Measurements from ENCODE around the gene ROR2. TPM values are rescaled to one million over a fixed set of nuclear protein-coding genes. Genes with fewer than 3 reads are reported as not detected.
A peak's percentile ranks its signal among the peaks of the same experiment; 100 is the strongest.

The ROR2 gene
- total and polyA plus RNA-seq, 5 donors, result 20.1 to 38.9 (median 35.3) TPM

- ATAC-seq, result no peak
- intact Hi-C loops (cut with DNase I), result no loop called here
- no peak for DNase-seq
- WGBS, result 67% methylated on average over 9 of the region's 9 CpGs
- Histone ChIP-seq H3K9me3 (ENCODE audit: control insufficient read depth, low read length) (no peaks in the 10 kb centered on the region), H3K4me1 (ENCODE audit: control insufficient read depth, insufficient read depth, low read length) (no peaks in the 10 kb centered on the region), H3K27ac (ENCODE audit: low read length) (no peak overlapping the region), H3K4me3 (ENCODE audit: low read length) (no peak overlapping the region), H3K27me3 (ENCODE audit: control insufficient read depth, insufficient read depth) (no peaks in the 10 kb centered on the region)
Measured at GRCh38 chr9:91814201-91814600, 135.8 kb downstream of the ROR2 start.

GRCh38 chr9:91813176-91813795 is 136.7 kb downstream of the ROR2 start:
- Histone ChIP-seq H3K4me3 (ENCODE audit: low read length) (no peak overlapping the region), H3K4me1 (ENCODE audit: control insufficient read depth, insufficient read depth, low read length) (no peaks in the 10 kb centered on the region), H3K27ac (ENCODE audit: low read length) (no peak overlapping the region), H3K27me3 (ENCODE audit: control insufficient read depth, insufficient read depth) (no peaks in the 10 kb centered on the region), H3K9me3 (ENCODE audit: control insufficient read depth, low read length) (no peaks in the 10 kb centered on the region)
- no peak for ATAC-seq
- intact Hi-C loops (cut with DNase I), result no loop called here
- DNase-seq, result no peak
- 84% methylated on average over 11 of the region's 11 CpGs for WGBS

GRCh38 chr9:91812191-91812590 is 137.8 kb downstream of the ROR2 start:
- no peak for ATAC-seq
- no peaks in the 10 kb centered on the region for H3K4me1 ChIP-seq (ENCODE audit: control insufficient read depth, insufficient read depth, low read length)
- 87% methylated on average over 14 of the region's 14 CpGs for WGBS
- H3K27me3 ChIP-seq (ENCODE audit: control insufficient read depth, insufficient read depth), result no peaks in the 10 kb centered on the region
- intact Hi-C loops (cut with DNase I), result no loop called here
- no peak overlapping the region for H3K4me3 ChIP-seq (ENCODE audit: low read length)
- no peaks in the 10 kb centered on the region for H3K9me3 ChIP-seq (ENCODE audit: control insufficient read depth, low read length)
- no peak overlapping the region for H3K27ac ChIP-seq (ENCODE audit: low read length)
- no peak for DNase-seq

- Histone ChIP-seq H3K27me3 (ENCODE audit: control insufficient read depth, insufficient read depth) (no peaks in the 10 kb centered on the region), H3K4me3 (ENCODE audit: low read length) (no peak overlapping the region), H3K9me3 (ENCODE audit: control insufficient read depth, low read length) (no peaks in the 10 kb centered on the region), H3K4me1 (ENCODE audit: control insufficient read depth, insufficient read depth, low read length) (no peaks in the 10 kb centered on the region), H3K27ac (ENCODE audit: low read length) (no peak overlapping the region)
- DNase-seq (no peak), ATAC-seq (peak in 1 of 2 donors; percentile 25)
- WGBS, result 61% methylated on average over 19 of the region's 19 CpGs
- intact Hi-C loops (cut with DNase I), result no loop called here
Measured at GRCh38 chr9:91811024-91811909, 138.8 kb downstream of the ROR2 start.

- no peak overlapping the region for H3K4me3 ChIP-seq (ENCODE audit: low read length)
- H3K9me3 ChIP-seq (ENCODE audit: control insufficient read depth, low read length), result no peaks in the 10 kb centered on the region
- ATAC-seq (peak; percentile 24 to 38), DNase-seq (no peak)
- H3K27ac ChIP-seq (ENCODE audit: low read length), result no peak overlapping the region
- no peaks in the 10 kb centered on the region for H3K27me3 ChIP-seq (ENCODE audit: control insufficient read depth, insufficient read depth)
- intact Hi-C loops (cut with DNase I), result no loop called here
- no peaks in the 10 kb centered on the region for H3K4me1 ChIP-seq (ENCODE audit: control insufficient read depth, insufficient read depth, low read length)
- 84% methylated on average over 26 of the region's 26 CpGs for WGBS
Measured at GRCh38 chr9:91810286-91810905, 139.6 kb downstream of the ROR2 start.

- DNase-seq, result no peak
- Histone ChIP-seq H3K4me1 (ENCODE audit: control insufficient read depth, insufficient read depth, low read length) (peaks cover 4% of the 10 kb centered on the region), H3K27me3 (ENCODE audit: control insufficient read depth, insufficient read depth) (no peaks in the 10 kb centered on the region), H3K4me3 (ENCODE audit: low read length) (no peak overlapping the region), H3K27ac (ENCODE audit: low read length) (no peak overlapping the region), H3K9me3 (ENCODE audit: control insufficient read depth, low read length) (no peaks in the 10 kb centered on the region)
- peak; percentile 9 to 26 for ATAC-seq
- WGBS, result 80% methylated on average over 24 of the region's 24 CpGs
- intact Hi-C loops (cut with DNase I), result no loop called here
Measured at GRCh38 chr9:91809581-91810285, 140.3 kb downstream of the ROR2 start.

- intact Hi-C loops (cut with DNase I), result no loop called here
- Histone ChIP-seq H3K27me3 (ENCODE audit: control insufficient read depth, insufficient read depth) (no peaks in the 10 kb centered on the region), H3K4me1 (ENCODE audit: control insufficient read depth, insufficient read depth, low read length) (peaks cover 5% of the 10 kb centered on the region), H3K4me3 (ENCODE audit: low read length) (no peak overlapping the region), H3K9me3 (ENCODE audit: control insufficient read depth, low read length) (no peaks in the 10 kb centered on the region), H3K27ac (ENCODE audit: low read length) (no peak overlapping the region)
- DNase-seq (no peak), ATAC-seq (no peak)
- 63% methylated on average over 8 of the region's 8 CpGs for WGBS
Measured at GRCh38 chr9:91807643-91808246, 142.3 kb downstream of the ROR2 start.

- no peak for ATAC-seq
- H3K9me3 ChIP-seq (ENCODE audit: control insufficient read depth, low read length), result no peaks in the 10 kb centered on the region
- no peak for DNase-seq
Measured at GRCh38 chr9:91805031-91805430, 145.0 kb downstream of the ROR2 start.

GRCh38 chr9:91803970-91804752 is 145.9 kb downstream of the ROR2 start:
- WGBS, result 65% methylated on average over 13 of the region's 13 CpGs

More at GRCh38 chr9:91805031-91805430, 145.0 kb downstream of the ROR2 start:
- no peak overlapping the region for H3K4me3 ChIP-seq (ENCODE audit: low read length)
- H3K27ac ChIP-seq (ENCODE audit: low read length), result peak overlapping the region; percentile 53
- intact Hi-C loops (cut with DNase I), result no loop called here
- 76% methylated on average over 5 of the region's 5 CpGs for WGBS
- peaks cover 5% of the 10 kb centered on the region for H3K4me1 ChIP-seq (ENCODE audit: control insufficient read depth, insufficient read depth, low read length)
- H3K27me3 ChIP-seq (ENCODE audit: control insufficient read depth, insufficient read depth), result no peaks in the 10 kb centered on the region

More at GRCh38 chr9:91803970-91804752, 145.9 kb downstream of the ROR2 start:
- peak; percentile 61 to 63 for ATAC-seq
- Histone ChIP-seq H3K4me3 (ENCODE audit: low read length) (no peak overlapping the region), H3K4me1 (ENCODE audit: control insufficient read depth, insufficient read depth, low read length) (peaks cover 8% of the 10 kb centered on the region), H3K9me3 (ENCODE audit: control insufficient read depth, low read length) (no peaks in the 10 kb centered on the region), H3K27ac (ENCODE audit: low read length) (peak overlapping the region; percentile 40), H3K27me3 (ENCODE audit: control insufficient read depth, insufficient read depth) (no peaks in the 10 kb centered on the region)
- intact Hi-C loops (cut with DNase I), result no loop called here
- peak in 2 of 3 donors; percentile 31 to 62 for DNase-seq
